OCI-LY1 (cell line): Measurements from ENCODE around the gene MOK.

Experiments
- H2AFZ ChIP-seq: fragments of 200-600 bp; sonication (generic), shearing (Covaris generic); 2 replicates; pipeline ENCODE4 v1.6.0; 2014; ENCODE audit warnings: antibody characterized with exemption, mild to moderate bottlenecking, low read length
- H3F3A ChIP-seq: fragments of 200-600 bp; sonication (generic), shearing (Covaris generic); 2 replicates; pipeline ENCODE4 v1.6.0; 2014; ENCODE audit warnings: mild to moderate bottlenecking, antibody characterized with exemption, low read length, moderate library complexity; ENCODE audit not compliant: insufficient read depth
- H3K27ac ChIP-seq: fragments of 200-600 bp; sonication (generic); 2 replicates; pipeline ENCODE4 v1.5.1; 2014; ENCODE audit warnings: low read length, mixed run types, mild to moderate bottlenecking, low read depth; ENCODE audit not compliant: poor library complexity, severe bottlenecking
- H3K27me3 ChIP-seq: fragments of 200-600 bp; sonication (generic); 2 replicates; pipeline ENCODE4 v1.6.0; 2014; ENCODE audit warnings: antibody characterized with exemption, mild to moderate bottlenecking, low read length, moderate library complexity; ENCODE audit not compliant: insufficient read depth
- H3K36me3 ChIP-seq: fragments of 200-600 bp; sonication (generic); 2 replicates; pipeline ENCODE4 v1.6.1; 2014; ENCODE audit warnings: mild to moderate bottlenecking, antibody characterized with exemption, low read length, moderate library complexity, mixed read lengths; ENCODE audit not compliant: insufficient read depth
- H3K4me1 ChIP-seq: fragments of 200-600 bp; sonication (generic); 2 replicates; pipeline ENCODE4 v1.5.1; 2014; ENCODE audit warnings: mild to moderate bottlenecking, low read length, moderate library complexity; ENCODE audit not compliant: insufficient read depth, severe bottlenecking
- H3K4me2 ChIP-seq: fragments of 200-600 bp; sonication (generic), shearing (Covaris generic); 2 replicates; pipeline ENCODE4 v1.6.1; 2014; ENCODE audit warnings: low read length
- H3K4me3 ChIP-seq: fragments of 200-600 bp; sonication (generic); 2 replicates; pipeline ENCODE4 v1.5.1; 2014; ENCODE audit warnings: low read length, low read depth, mild to moderate bottlenecking, mixed read lengths; ENCODE audit not compliant: poor library complexity, severe bottlenecking
- H3K79me2 ChIP-seq: fragments of 200-600 bp; shearing (Covaris generic); 2 replicates; pipeline ENCODE4 v1.6.1; 2016; ENCODE audit warnings: mixed run types, low read length, mixed read lengths; ENCODE audit not compliant: insufficient read depth
- H3K9ac ChIP-seq: fragments of 200-600 bp; sonication (generic), shearing (Covaris generic); 2 replicates; pipeline ENCODE4 v1.6.1; 2014; ENCODE audit warnings: mild to moderate bottlenecking, low read length, mixed read lengths
- H3K9me2 ChIP-seq: fragments of 200-600 bp; sonication (generic), shearing (Covaris generic); 2 replicates; pipeline ENCODE4 v1.6.1; 2014; ENCODE audit warnings: low read depth, mild to moderate bottlenecking, low read length, mixed read lengths
- H3K9me3 ChIP-seq: fragments of 200-600 bp; shearing (Covaris generic); 2 replicates; pipeline ENCODE4 v1.6.1; 2014; ENCODE audit warnings: low read length, mixed read lengths
- H4K20me1 ChIP-seq: fragments of 200-600 bp; sonication (generic), shearing (Covaris generic); 2 replicates; pipeline ENCODE4 v1.6.0; 2016; ENCODE audit warnings: mild to moderate bottlenecking, low read length; ENCODE audit not compliant: insufficient read depth
- EZH2 ChIP-seq: fragments of 200-600 bp; sonication (generic), shearing (Covaris generic); IDR thresholded peaks from 2 replicates; pipeline ENCODE4 v1.8.0; 2017; ENCODE audit warnings: borderline replicate concordance, mixed run types, mild to moderate bottlenecking, antibody characterized with exemption, low read length, moderate library complexity, mixed read lengths
- TF ChIP-seq, protein P1 (sequence below): fragments of 200-600 bp; sonication (generic), shearing (Covaris generic); IDR thresholded peaks from 2 replicates; pipeline ENCODE4 v1.5.1; 2017; ENCODE audit warnings: mild to moderate bottlenecking, antibody characterized with exemption, low read length, moderate library complexity, mixed read lengths

The MOK gene

GRCh38 chr14:102297436-102298170 lies 7.4 kb downstream of the MOK start:
- H3K9me2 ChIP-seq = no peaks in the 10 kb centered on the region
- no peaks in the 10 kb centered on the region for H3K9me3 ChIP-seq
- no peak overlapping the region for H3K9ac ChIP-seq
- no peaks in the 10 kb centered on the region for H3K27me3 ChIP-seq
- no peaks in the 10 kb centered on the region for H3K36me3 ChIP-seq
- no peaks in the 10 kb centered on the region for H3K4me1 ChIP-seq
- no peak overlapping the region for H3K4me2 ChIP-seq
- H3K4me3 ChIP-seq = no peak overlapping the region
- H3F3A ChIP-seq = no peaks in the 10 kb centered on the region
- H4K20me1 ChIP-seq = no peaks in the 10 kb centered on the region
- H2AFZ ChIP-seq = no peak overlapping the region
- H3K79me2 ChIP-seq = no peaks in the 10 kb centered on the region
- no peak overlapping the region for H3K27ac ChIP-seq
- TF ChIP-seq EZH2 = no peak
- TF ChIP-seq, protein P1, sequence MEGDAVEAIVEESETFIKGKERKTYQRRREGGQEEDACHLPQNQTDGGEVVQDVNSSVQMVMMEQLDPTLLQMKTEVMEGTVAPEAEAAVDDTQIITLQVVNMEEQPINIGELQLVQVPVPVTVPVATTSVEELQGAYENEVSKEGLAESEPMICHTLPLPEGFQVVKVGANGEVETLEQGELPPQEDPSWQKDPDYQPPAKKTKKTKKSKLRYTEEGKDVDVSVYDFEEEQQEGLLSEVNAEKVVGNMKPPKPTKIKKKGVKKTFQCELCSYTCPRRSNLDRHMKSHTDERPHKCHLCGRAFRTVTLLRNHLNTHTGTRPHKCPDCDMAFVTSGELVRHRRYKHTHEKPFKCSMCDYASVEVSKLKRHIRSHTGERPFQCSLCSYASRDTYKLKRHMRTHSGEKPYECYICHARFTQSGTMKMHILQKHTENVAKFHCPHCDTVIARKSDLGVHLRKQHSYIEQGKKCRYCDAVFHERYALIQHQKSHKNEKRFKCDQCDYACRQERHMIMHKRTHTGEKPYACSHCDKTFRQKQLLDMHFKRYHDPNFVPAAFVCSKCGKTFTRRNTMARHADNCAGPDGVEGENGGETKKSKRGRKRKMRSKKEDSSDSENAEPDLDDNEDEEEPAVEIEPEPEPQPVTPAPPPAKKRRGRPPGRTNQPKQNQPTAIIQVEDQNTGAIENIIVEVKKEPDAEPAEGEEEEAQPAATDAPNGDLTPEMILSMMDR = no peak

DNA sequence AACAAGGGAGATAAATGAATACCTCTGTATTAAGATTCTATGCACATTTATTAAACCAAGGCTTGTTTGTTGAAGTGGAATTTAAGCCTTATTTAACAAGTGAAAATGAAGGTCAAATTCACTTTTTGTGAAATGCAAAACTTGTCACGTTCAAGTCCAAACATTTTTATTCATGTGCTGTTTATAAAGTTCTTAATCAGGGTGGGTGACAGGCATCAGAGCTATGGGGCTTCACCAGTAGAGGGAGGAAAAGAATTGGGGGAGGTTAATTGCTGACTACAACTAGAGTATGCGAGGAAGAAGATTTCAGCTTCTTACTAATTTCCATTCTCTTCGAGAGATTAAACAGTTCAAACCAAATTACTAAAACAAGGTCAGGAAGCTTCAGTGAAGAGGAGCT lies 9.7 kb downstream of the MOK start:
- no peak overlapping the region for H3K4me2 ChIP-seq

GRCh38 chr14:102293781-102294180 lies 11.2 kb downstream of the MOK start:
- no peaks in the 10 kb centered on the region for H3K9me2 ChIP-seq
- no peaks in the 10 kb centered on the region for H3K4me1 ChIP-seq
- H3K9me3 ChIP-seq = no peaks in the 10 kb centered on the region
- no peaks in the 10 kb centered on the region for H3F3A ChIP-seq
- no peaks in the 10 kb centered on the region for H3K27me3 ChIP-seq
- TF ChIP-seq, protein P1 = no peak
- TF ChIP-seq EZH2 = no peak
- no peaks in the 10 kb centered on the region for H4K20me1 ChIP-seq
- no peak overlapping the region for H3K9ac ChIP-seq
- no peak overlapping the region for H3K4me3 ChIP-seq
- H3K79me2 ChIP-seq = no peaks in the 10 kb centered on the region
- no peak overlapping the region for H3K27ac ChIP-seq
- no peak overlapping the region for H2AFZ ChIP-seq
- H3K4me2 ChIP-seq = no peak overlapping the region
- H3K36me3 ChIP-seq = no peaks in the 10 kb centered on the region

More for the DNA sequence above, 9.7 kb downstream of the MOK start:
- Histone ChIP-seq H3K9me2 (no peaks in the 10 kb centered on the region), H4K20me1 (no peaks in the 10 kb centered on the region), H3K27ac (no peak overlapping the region), H3K9me3 (no peaks in the 10 kb centered on the region), H3K27me3 (no peaks in the 10 kb centered on the region), H3K36me3 (no peaks in the 10 kb centered on the region), H3K4me3 (no peak overlapping the region), H3K9ac (no peak overlapping the region), H3F3A (no peaks in the 10 kb centered on the region), H2AFZ (no peak overlapping the region), H3K79me2 (no peaks in the 10 kb centered on the region), H3K4me1 (no peaks in the 10 kb centered on the region)
- no peak for TF ChIP-seq EZH2
- TF ChIP-seq, protein P1 = peak; percentile 13; the same call in 1 of the 2 replicates
